ENCODE results near the gene TUBGCP2.

TUBGCP2 gene

GRCh38 chr10:133272301-133272963, 36.2 kb downstream of the TUBGCP2 start:
- TF ChIP-seq SIN3A (IDR thresholded peaks at IDR 0.05; ENCODE audit: borderline replicate concordance, insufficient read depth, low read length) (no peak), TAF1 (IDR thresholded peaks at IDR 0.05; ENCODE audit: borderline replicate concordance, insufficient read depth, low read length) (no peak), FOXP2 (optimal IDR thresholded peaks at IDR 0.05; ENCODE audit: borderline replicate concordance, extremely low read depth, extremely low read length, insufficient read depth) (no peak)

- TF ChIP-seq SIN3A (IDR thresholded peaks at IDR 0.05; ENCODE audit: borderline replicate concordance, insufficient read depth, low read length) (no peak), TAF1 (IDR thresholded peaks at IDR 0.05; ENCODE audit: borderline replicate concordance, insufficient read depth, low read length) (no peak), FOXP2 (optimal IDR thresholded peaks at IDR 0.05; ENCODE audit: borderline replicate concordance, extremely low read depth, extremely low read length, insufficient read depth) (no peak), POLR2AphosphoS5 (IDR thresholded peaks at IDR 0.05; ENCODE audit: low read depth, low read length) (no peak)
- TF ChIP-seq, protein P1, sequence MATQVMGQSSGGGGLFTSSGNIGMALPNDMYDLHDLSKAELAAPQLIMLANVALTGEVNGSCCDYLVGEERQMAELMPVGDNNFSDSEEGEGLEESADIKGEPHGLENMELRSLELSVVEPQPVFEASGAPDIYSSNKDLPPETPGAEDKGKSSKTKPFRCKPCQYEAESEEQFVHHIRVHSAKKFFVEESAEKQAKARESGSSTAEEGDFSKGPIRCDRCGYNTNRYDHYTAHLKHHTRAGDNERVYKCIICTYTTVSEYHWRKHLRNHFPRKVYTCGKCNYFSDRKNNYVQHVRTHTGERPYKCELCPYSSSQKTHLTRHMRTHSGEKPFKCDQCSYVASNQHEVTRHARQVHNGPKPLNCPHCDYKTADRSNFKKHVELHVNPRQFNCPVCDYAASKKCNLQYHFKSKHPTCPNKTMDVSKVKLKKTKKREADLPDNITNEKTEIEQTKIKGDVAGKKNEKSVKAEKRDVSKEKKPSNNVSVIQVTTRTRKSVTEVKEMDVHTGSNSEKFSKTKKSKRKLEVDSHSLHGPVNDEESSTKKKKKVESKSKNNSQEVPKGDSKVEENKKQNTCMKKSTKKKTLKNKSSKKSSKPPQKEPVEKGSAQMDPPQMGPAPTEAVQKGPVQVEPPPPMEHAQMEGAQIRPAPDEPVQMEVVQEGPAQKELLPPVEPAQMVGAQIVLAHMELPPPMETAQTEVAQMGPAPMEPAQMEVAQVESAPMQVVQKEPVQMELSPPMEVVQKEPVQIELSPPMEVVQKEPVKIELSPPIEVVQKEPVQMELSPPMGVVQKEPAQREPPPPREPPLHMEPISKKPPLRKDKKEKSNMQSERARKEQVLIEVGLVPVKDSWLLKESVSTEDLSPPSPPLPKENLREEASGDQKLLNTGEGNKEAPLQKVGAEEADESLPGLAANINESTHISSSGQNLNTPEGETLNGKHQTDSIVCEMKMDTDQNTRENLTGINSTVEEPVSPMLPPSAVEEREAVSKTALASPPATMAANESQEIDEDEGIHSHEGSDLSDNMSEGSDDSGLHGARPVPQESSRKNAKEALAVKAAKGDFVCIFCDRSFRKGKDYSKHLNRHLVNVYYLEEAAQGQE (IDR thresholded peaks at IDR 0.05; ENCODE audit: insufficient read depth in 1 of 2, low read depth in 2 of 2, low read length in 2 of 2): no peak
Measured at GRCh38 chr10:133271521-133272300, 37.0 kb downstream of the TUBGCP2 start.

- TF ChIP-seq FOXP2 (optimal IDR thresholded peaks at IDR 0.05; ENCODE audit: borderline replicate concordance, extremely low read depth, extremely low read length, insufficient read depth) (no peak), SIN3A (IDR thresholded peaks at IDR 0.05; ENCODE audit: borderline replicate concordance, insufficient read depth, low read length) (no peak), POLR2AphosphoS5 (IDR thresholded peaks at IDR 0.05; ENCODE audit: low read depth, low read length) (no peak), TAF1 (IDR thresholded peaks at IDR 0.05; ENCODE audit: borderline replicate concordance, insufficient read depth, low read length) (no peak)
- TF ChIP-seq, protein P1 (IDR thresholded peaks at IDR 0.05; ENCODE audit: insufficient read depth in 1 of 2, low read depth in 2 of 2, low read length in 2 of 2): no peak
Measured at GRCh38 chr10:133270773-133271297, 37.8 kb downstream of the TUBGCP2 start.

- TF ChIP-seq SIN3A (IDR thresholded peaks at IDR 0.05; ENCODE audit: borderline replicate concordance, insufficient read depth, low read length) (no peak), TAF1 (IDR thresholded peaks at IDR 0.05; ENCODE audit: borderline replicate concordance, insufficient read depth, low read length) (no peak), POLR2AphosphoS5 (IDR thresholded peaks at IDR 0.05; ENCODE audit: low read depth, low read length) (no peak), FOXP2 (optimal IDR thresholded peaks at IDR 0.05; ENCODE audit: borderline replicate concordance, extremely low read depth, extremely low read length, insufficient read depth) (no peak)
- TF ChIP-seq, protein P1 (IDR thresholded peaks at IDR 0.05; ENCODE audit: insufficient read depth in 1 of 2, low read depth in 2 of 2, low read length in 2 of 2): no peak
Measured at GRCh38 chr10:133270204-133270603, 38.5 kb downstream of the TUBGCP2 start.

DNA sequence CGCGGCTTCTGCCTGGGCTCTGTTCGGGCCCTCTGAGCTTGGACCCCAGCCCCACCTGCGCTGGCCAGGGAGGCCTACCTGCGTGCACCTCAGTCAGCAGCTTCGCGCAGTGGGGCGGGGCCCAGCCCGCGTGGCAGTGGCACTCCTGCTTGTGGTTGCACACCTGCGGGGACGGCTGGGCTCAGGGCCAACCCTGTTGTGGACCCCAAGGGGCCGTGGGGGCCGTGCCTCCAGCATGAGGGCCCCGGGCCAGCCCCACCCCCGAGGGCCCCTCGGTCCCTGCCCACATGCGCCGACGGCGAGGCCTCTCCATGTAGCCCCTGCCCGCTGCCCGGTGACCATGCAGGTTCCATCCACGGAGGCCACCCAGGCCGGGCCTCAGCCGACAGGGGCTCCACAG, 39.3 kb downstream of the TUBGCP2 start:
- TF ChIP-seq SIN3A (IDR thresholded peaks at IDR 0.05; ENCODE audit: borderline replicate concordance, insufficient read depth, low read length) (no peak), FOXP2 (optimal IDR thresholded peaks at IDR 0.05; ENCODE audit: borderline replicate concordance, extremely low read depth, extremely low read length, insufficient read depth) (no peak), TAF1 (IDR thresholded peaks at IDR 0.05; ENCODE audit: borderline replicate concordance, insufficient read depth, low read length) (no peak), POLR2AphosphoS5 (IDR thresholded peaks at IDR 0.05; ENCODE audit: low read depth, low read length) (no peak)
- TF ChIP-seq, protein P1 (IDR thresholded peaks at IDR 0.05; ENCODE audit: insufficient read depth in 1 of 2, low read depth in 2 of 2, low read length in 2 of 2): no peak
